GM18511 (cell line): ENCODE data around the gene MCC.

Experiments used
- ATAC-seq: cut with Tn5 transposase; IDR thresholded peaks from one replicate; pipeline ENCODE4 v1.9.1; 2021; ENCODE audit warnings: mild to moderate bottlenecking, moderate library complexity; ENCODE audit not compliant: unreplicated experiment

MCC gene

DNA sequence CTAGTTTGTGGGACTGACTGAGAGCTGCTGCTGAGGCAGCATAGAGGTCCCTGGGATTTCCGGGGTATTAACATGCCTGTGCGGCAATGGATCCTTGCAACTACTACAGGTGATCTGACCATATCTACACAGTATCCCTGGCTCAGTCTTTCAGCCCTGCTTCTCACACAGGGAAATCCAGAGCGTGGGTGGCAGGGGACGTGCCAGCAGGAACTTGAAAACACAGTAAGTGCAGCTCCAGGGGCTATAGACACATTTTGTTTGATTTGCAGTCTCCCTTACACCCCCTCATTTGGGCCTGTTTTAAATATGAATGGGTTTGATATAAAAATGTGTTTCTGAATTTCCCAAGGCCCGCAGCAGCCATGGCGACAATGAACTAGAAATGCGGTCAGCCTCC lies 302.2 kb downstream of the MCC start:
- no peak for ATAC-seq

GRCh38 chr5:113183694-113184093 lies 304.6 kb downstream of the MCC start:
- ATAC-seq, result no peak

GRCh38 chr5:113182658-113183344 lies 305.5 kb downstream of the MCC start:
- no peak for ATAC-seq

- no peak for ATAC-seq
These were observed 306.3 kb downstream of the MCC start for GRCh38 chr5:113181853-113182490.

GRCh38 chr5:113181409-113181808 lies 306.8 kb downstream of the MCC start:
- no peak for ATAC-seq

DNA sequence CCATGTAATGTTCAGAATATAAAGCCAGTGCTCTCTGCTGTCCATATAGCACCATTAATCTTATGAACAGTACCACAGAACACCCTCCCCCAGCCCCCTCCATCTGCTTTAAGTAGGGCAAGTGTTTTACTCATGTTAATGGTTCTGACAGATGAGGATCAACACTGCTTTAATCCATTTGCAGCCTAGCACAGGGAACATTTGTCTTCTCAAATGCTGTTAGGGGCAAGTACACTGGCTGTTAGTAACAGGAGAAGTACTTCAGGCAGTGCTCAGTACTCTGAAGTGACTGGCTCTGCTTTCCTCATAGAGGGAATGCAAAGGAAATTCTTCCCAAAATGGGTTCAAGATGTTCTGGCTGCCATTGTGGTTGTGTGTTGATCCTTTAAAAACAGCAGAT lies 309.1 kb downstream of the MCC start:
- ATAC-seq, result no peak

DNA sequence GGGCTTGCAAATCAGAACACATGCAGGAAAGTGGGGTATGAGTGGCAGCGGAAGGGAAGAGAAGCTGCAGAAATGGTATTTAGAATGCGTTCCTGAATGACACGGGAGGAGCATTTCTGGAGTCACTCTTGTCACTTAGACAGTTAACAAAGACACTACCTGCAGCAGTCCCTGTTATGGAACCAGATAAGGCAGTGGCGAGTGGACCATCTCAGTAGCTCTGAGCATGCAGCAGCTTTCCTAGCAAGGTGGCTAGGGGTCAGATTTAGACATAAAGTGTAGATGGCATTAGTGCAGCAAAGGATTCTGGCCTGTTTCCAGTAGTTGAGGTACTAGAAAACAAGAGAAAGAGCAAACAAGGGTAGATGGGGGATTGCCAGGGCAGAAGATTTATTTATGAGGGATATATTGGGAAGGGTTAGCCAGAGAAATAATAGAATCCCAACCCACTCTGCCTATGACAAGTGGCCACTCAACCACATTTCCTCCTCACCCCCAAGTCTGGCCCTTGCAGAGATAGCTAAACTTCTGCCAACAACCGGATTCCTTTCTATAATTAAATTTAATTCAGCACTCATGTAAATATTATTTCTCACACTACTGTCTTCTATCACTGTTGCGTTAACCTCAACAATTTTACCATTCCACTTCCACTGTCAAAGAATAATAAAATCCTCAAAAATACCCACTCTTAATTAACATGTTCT lies 310.0 kb downstream of the MCC start:
- ATAC-seq, result no peak

GRCh38 chr5:113177225-113177624 lies 311.0 kb downstream of the MCC start:
- ATAC-seq, result no peak

DNA sequence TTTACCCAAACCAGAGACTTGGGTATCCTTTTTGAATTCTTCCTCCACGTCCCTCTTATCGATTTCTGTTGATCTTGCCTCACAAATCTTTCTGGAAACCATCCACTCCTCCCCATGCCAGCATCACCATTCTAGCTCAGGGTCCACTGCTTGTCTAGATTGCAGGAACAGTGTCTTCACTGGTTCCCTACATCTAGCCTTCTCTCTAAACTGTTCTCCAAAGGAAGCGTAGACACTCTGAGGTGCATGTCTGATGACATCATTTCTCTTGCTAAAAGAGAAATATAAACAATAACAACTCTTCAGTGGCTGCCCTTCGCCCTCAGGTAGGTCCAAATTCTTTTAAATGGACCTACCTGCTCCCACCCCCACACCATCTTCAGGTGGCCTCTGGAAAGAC lies 311.5 kb downstream of the MCC start:
- ATAC-seq, result no peak

GRCh38 chr5:113176196-113176595 lies 312.1 kb downstream of the MCC start:
- no peak for ATAC-seq

DNA sequence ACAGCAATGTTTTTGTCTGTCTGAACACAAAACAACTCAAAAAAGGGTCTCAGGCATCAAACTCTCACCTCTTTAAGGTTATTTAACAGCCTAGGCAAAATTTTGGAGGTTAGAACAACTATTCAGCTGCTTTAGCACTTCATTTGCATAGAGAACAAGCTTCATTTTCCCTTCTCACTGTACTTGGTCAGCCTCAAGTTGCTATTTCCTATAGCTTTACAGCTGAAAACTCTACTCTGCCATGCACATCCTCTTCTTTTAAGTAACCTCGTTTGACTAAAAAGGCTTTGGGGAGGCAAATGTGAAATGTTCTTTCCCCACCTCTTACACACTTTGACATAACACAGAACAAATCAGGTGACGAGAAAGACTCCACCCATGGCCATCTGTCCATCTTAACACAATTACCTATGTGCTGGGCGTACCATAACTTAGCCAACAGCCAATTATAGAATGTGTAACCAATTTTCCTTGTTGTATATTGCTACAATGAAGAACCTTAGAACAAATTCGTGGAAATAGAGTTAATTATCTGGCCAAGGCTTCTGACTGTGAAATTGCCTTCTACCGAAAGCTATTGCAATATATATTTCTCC lies 315.9 kb downstream of the MCC start:
- ATAC-seq, result no peak

- no peak for ATAC-seq
These were observed 316.7 kb downstream of the MCC start for GRCh38 chr5:113171520-113171919.

GRCh38 chr5:113170707-113171106 lies 317.5 kb downstream of the MCC start:
- no peak for ATAC-seq

- no peak for ATAC-seq
These were observed 318.5 kb downstream of the MCC start for GRCh38 chr5:113169720-113170119.

- ATAC-seq, result no peak
These were observed 320.3 kb downstream of the MCC start for GRCh38 chr5:113167985-113168384.

GRCh38 chr5:113166852-113167366 lies 321.3 kb downstream of the MCC start:
- no peak for ATAC-seq

DNA sequence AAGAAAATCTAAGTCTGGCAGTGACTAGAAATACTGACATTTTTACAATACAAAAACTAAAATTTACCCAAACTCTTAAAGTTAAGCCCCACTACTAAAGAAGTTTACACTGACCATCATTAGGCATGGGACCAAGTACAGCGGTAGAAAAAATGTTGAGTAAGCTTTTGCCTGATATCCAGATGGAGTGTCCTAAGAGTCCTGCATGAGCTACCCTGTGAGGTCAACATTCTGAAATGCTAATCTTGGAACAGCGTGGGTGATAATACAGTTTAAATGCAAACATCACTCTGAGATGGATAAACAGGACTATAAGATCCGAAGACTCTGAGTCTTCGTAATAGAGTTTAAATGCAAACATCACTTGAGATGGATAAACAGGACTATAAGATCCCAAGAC lies 322.0 kb downstream of the MCC start:
- ATAC-seq, result no peak

DNA sequence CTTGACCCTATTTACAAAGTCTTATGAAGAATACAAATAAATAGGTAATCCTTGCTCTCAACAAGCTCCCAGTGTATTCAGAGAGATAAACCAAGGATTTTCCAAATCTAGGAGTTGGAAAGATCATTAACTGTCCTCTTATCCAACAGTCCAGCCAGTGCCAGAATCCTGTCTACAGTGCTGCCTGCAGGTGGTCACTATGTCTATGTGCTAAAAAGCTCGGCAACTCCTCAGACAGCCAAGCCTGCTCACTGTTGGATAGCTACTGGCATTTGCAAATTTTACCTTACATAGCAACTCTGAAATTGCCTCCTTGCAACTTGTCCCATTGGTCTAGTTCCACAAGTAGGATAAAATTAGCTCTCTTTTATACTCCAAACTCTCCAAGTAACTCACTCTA lies 324.2 kb downstream of the MCC start:
- no peak for ATAC-seq

DNA sequence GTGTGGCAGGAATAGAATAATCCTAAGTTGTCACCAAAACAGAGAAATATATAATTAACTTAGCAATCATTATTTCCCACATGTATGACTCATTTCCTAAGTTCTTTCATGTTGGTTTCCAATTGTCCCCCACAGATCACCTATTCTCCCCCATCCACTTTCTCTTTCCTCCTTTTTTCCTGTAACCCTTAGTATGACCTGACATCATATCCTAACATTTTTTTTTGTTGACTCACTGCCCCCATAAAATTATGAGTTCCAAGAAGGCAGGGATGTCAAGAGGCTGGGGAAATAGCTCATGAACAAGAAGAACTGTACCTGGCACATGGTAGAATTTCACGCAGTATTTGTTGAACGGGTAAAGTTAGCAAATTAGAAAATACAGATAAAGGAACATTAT lies 324.9 kb downstream of the MCC start:
- no peak for ATAC-seq

- no peak for ATAC-seq
These were observed 325.5 kb downstream of the MCC start for GRCh38 chr5:113162770-113163169.

GRCh38 chr5:113162208-113162607 lies 326.0 kb downstream of the MCC start:
- ATAC-seq, result no peak

GRCh38 chr5:113161806-113162205 lies 326.4 kb downstream of the MCC start:
- no peak for ATAC-seq
